Tibial nerve (tissue), 4 donors: ENCODE measurements around the gene NFAM1. TPM values are rescaled to one million over a fixed set of nuclear protein-coding genes. Genes with fewer than 3 reads are reported as not detected.

Experiments used
- DNase-seq, 2 donors: peaks; one replicate each; pipeline ENCODE4 v3.0.0-alpha.2; 2019; ENCODE audit warnings: low spot score in 2 of 2
- H3K27ac ChIP-seq, 4 donors: fragments of 200-600 bp; sonication (generic) in 3 of 4; one replicate each; pipeline ENCODE4 v1.5.1; 2017 to 2019; ENCODE audit warnings: mild to moderate bottlenecking in 1 of 4
- H3K27me3 ChIP-seq, 2 donors: fragments of 200-600 bp; sonication (generic) in 1 of 2; one replicate each; pipeline versions ENCODE4 v1.5.1 to v1.6.0; 2017 to 2019
- H3K36me3 ChIP-seq, 3 donors: fragments of 200-600 bp; sonication (generic); one replicate each; pipeline ENCODE4 v1.5.1; 2018 to 2019
- H3K4me1 ChIP-seq, 4 donors: fragments of 200-600 bp; sonication (generic) in 3 of 4; one replicate each; pipeline ENCODE4 v1.5.1; 2017 to 2019
- H3K4me3 ChIP-seq, 4 donors: fragments of 200-600 bp; sonication (generic) in 3 of 4; one replicate each; pipeline ENCODE4 v1.5.1; 2017 to 2019; ENCODE audit warnings: mild to moderate bottlenecking in 1 of 4, moderate library complexity in 1 of 4
- H3K9me3 ChIP-seq, 4 donors: fragments of 200-600 bp; sonication (generic) in 3 of 4; one replicate each; pipeline ENCODE4 v1.5.1; 2017 to 2019
- EP300 ChIP-seq, 2 donors: sonication (generic); formaldehyde crosslinking; IDR thresholded peaks; one replicate each; pipeline ENCODE4 v1.6.1; 2017; ENCODE audit warnings: antibody characterized with exemption in 2 of 2, mild to moderate bottlenecking in 1 of 2
- POLR2A ChIP-seq, 2 donors: fragments of 450-650 bp; IDR thresholded peaks; one replicate each; pipeline ENCODE4 v1.6.1; 2017; ENCODE audit warnings: antibody characterized with exemption in 2 of 2, mild to moderate bottlenecking in 2 of 2, moderate library complexity in 2 of 2
- WGBS, 2 donors: methylation state at CpG; one replicate each; pipeline ENCODE4 v1.1.5; 2018; 5-methylcytosine and 5-hydroxymethylcytosine counted together
- total RNA-seq, 4 donors: library from RNA; depleted of rRNA; stranded (reverse); fragments of >200 nt; gene quantifications; one replicate each; pipeline ENCODE4 v1.1.0, GENCODE V29; 2016
- TF ChIP-seq, protein P1 (sequence below), 5 experiments: fragments of 200-600 bp in 3 of 5; fragments of 450-650 bp in 2 of 5; sonication (generic) in 3 of 5; IDR thresholded peaks; one replicate each; pipeline ENCODE4 v1.5.1; 2016 to 2019; ENCODE audit warnings: antibody characterized with exemption in 5 of 5, mild to moderate bottlenecking in 3 of 5, moderate library complexity in 2 of 5

Gene NFAM1
- total RNA-seq, 4 donors from 2014 or later, result 1.8 to 2.8 (median 2.2) TPM

DNA sequence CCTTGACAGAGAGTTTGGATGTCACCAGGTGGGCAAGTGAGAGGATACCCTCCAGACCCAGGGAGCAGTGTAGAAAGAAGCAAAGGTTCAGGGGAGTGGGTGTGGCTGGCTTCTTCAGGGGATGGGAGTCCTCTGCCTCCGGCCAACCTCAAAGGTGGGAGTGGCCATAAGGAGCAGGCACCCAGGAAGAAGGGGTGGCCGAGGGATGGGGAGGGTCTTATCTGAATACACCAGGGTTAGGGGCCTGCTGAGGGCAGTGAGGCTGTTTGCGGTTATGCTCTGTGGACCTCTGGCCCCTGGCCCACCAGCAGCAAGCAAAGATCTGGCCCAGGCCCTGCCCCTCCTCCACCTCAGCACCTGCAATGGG, 6.2 kb downstream of the NFAM1 start:
- DNase-seq, result no peak
- peaks cover 0 to 26% of the 10 kb centered on the region in 2 donors for H3K27me3 ChIP-seq
- H3K27ac ChIP-seq, result no peak overlapping the region
- H3K4me3 ChIP-seq, result no peak overlapping the region
- WGBS, 2 donors, result 72 to 80% methylated on average over 3 of the region's 3 CpGs
- H3K9me3 ChIP-seq, result no peaks in the 10 kb centered on the region
- no peaks in the 10 kb centered on the region for H3K36me3 ChIP-seq
- TF ChIP-seq EP300 (IDR thresholded peaks at IDR 0.05), result no peak
- TF ChIP-seq POLR2A (IDR thresholded peaks at IDR 0.05), result no peak
- TF ChIP-seq, protein P1, sequence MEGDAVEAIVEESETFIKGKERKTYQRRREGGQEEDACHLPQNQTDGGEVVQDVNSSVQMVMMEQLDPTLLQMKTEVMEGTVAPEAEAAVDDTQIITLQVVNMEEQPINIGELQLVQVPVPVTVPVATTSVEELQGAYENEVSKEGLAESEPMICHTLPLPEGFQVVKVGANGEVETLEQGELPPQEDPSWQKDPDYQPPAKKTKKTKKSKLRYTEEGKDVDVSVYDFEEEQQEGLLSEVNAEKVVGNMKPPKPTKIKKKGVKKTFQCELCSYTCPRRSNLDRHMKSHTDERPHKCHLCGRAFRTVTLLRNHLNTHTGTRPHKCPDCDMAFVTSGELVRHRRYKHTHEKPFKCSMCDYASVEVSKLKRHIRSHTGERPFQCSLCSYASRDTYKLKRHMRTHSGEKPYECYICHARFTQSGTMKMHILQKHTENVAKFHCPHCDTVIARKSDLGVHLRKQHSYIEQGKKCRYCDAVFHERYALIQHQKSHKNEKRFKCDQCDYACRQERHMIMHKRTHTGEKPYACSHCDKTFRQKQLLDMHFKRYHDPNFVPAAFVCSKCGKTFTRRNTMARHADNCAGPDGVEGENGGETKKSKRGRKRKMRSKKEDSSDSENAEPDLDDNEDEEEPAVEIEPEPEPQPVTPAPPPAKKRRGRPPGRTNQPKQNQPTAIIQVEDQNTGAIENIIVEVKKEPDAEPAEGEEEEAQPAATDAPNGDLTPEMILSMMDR (IDR thresholded peaks at IDR 0.05), result no peak
- H3K4me1 ChIP-seq, result peaks cover 0 to 5% (median 0%) of the 10 kb centered on the region in 4 donors

DNA sequence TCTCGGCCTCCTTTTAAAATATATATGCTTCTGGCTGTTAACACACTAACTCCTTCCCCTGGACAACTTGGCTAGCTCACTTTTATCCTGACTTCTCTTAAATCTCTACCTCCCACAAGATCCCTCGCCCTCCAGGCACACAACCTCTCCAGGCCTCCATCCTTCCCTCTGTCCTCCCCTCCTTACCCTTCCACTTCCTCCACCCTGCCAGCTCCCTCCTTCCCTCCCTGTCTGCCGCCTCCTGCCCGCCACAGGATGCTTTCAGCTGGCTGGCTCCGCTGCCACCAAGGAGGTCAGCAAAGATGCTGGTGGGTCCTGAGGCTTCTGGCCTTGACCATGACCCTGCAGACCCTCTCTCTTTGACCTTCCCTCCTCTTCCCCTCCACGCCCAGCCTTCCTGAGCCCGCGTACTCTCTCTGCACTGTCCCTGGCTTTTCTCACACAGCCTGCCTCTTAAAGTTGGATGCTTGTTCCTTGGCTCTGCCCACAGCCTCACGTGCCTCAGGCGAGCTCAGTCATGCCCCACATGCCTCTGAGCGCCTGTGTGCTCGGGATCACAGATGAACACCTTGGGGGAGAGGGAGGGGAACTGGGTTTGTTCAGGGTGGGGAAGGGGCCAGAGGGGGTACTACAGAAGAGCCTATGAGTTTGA, 6.7 kb downstream of the NFAM1 start:
- no peaks in the 10 kb centered on the region for H3K36me3 ChIP-seq
- WGBS, 2 donors, result 81 to 84% methylated on average over 12 of the region's 12 CpGs
- no peak overlapping the region for H3K27ac ChIP-seq
- DNase-seq, result no peak
- peaks cover 0 to 26% of the 10 kb centered on the region in 2 donors for H3K27me3 ChIP-seq
- no peak overlapping the region for H3K4me3 ChIP-seq
- H3K9me3 ChIP-seq, result no peaks in the 10 kb centered on the region
- peaks cover 0 to under 1% (median 0%) of the 10 kb centered on the region in 4 donors for H3K4me1 ChIP-seq
- TF ChIP-seq, protein P1 (IDR thresholded peaks at IDR 0.05), result no peak
- no peak for TF ChIP-seq EP300 (IDR thresholded peaks at IDR 0.05)
- no peak for TF ChIP-seq POLR2A (IDR thresholded peaks at IDR 0.05)

DNA sequence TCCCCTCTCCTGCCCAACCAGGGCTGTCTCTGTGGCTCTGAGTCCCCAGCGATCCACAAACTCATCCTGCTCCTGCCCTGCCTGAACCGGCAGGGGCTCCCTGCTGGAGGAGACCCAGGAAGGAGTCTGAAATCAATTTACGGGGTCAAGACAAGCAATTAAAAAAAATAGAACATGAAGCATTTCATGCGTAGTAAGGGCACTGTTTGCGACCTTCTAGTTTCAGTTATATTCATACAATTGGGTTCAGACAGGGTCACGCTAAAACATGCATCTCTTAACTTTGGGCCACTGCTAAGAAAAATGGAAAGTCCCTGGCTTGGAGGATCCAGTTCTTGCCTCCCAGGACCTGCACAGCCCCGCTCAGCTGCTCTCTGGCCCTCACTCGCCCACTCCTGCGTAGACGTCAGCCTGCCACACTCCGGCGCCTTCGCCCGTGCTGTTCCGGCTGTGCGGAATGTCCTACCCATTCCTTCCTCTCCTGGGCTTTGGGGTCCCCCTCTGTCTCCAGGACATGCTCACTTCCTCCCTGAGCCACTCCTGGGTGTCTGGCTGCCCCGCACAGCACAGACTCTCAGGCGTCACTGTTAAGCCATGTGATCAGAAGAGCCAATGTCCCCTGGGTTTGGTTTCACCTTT, 12.8 kb downstream of the NFAM1 start:
- Histone ChIP-seq H3K36me3 (no peaks in the 10 kb centered on the region), H3K4me1 (peaks cover 0 to 10% (median 0%) of the 10 kb centered on the region in 4 donors), H3K4me3 (no peak overlapping the region), H3K27me3 (no peaks in the 10 kb centered on the region), H3K9me3 (no peaks in the 10 kb centered on the region), H3K27ac (peak overlapping the region in 1 of 4 donors; percentile 26)
- DNase-seq, result no peak
- no peak for TF ChIP-seq EP300 (IDR thresholded peaks at IDR 0.05)
- no peak for TF ChIP-seq POLR2A (IDR thresholded peaks at IDR 0.05)
- TF ChIP-seq, protein P1 (IDR thresholded peaks at IDR 0.05), result no peak
- WGBS, 2 donors, result 45 to 59% methylated on average over 18 of the region's 18 CpGs

DNA sequence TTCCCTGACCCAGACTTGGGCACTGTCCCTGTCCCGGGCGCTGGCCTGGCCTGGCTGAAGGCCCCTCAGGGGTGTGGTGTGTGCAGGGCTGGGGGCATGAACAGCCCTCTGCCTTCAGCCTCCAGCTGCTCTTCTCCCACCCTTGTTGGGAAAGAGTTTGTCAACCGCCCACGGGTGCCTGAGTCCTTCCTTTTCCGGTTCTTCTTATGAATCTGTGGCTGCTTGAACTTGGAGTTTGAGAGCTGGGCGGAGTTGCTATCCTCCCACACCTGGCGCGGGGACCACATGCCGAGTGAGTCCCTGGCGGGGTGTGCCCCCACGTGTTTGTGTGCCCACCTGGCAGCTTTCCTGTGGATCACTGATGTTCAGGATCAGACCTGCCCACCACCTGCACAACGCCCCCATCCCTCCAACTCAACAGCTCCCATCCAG, 13.4 kb downstream of the NFAM1 start:
- peak overlapping the region in 1 of 4 donors; percentile 26 for H3K27ac ChIP-seq
- no peak for DNase-seq
- TF ChIP-seq POLR2A (IDR thresholded peaks at IDR 0.05) (no peak), EP300 (IDR thresholded peaks at IDR 0.05) (no peak)
- TF ChIP-seq, protein P1 (IDR thresholded peaks at IDR 0.05), result no peak
- 63 to 66% methylated on average over 12 of the region's 12 CpGs for WGBS, 2 donors
- no peaks in the 10 kb centered on the region for H3K27me3 ChIP-seq
- H3K4me1 ChIP-seq, result peaks cover 0 to 10% (median 0%) of the 10 kb centered on the region in 4 donors
- H3K4me3 ChIP-seq, result no peak overlapping the region
- H3K9me3 ChIP-seq, result no peaks in the 10 kb centered on the region
- H3K36me3 ChIP-seq, result no peaks in the 10 kb centered on the region

DNA sequence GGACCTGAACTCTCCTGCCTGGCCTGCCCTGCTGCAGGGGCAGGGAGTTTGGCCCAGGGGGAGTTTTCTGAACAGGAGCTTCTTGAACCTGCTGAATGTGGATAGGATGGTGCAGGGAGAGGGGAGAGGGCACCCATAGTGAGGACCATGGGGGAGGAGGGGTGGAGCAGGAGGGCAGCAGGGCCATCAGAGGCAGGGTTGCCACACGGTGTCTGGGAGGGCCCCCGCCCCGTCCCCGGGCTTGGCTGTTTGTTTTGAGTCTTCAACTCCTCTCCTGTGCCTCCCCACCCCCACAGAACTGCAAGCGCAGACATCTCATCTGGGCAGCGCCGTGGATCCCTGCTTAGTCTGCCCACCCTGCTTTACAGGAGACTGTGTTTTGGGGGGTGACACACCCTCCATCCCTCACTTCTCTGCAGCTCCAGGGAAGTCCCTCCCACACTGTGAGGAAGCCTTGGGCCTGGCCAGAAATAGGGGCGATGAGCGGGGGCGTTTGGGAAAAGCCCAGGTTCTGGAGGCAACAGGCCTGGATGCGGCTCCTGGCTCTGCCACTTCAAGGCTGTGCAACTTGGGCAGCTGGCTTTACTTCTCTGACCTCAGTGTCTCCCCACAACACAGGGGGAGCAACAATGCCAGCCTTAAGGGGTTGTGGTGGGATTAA, 14.4 kb downstream of the NFAM1 start:
- Histone ChIP-seq H3K9me3 (no peaks in the 10 kb centered on the region), H3K27ac (no peak overlapping the region), H3K4me1 (peaks cover 0 to 13% (median 0%) of the 10 kb centered on the region in 4 donors), H3K27me3 (no peaks in the 10 kb centered on the region), H3K4me3 (no peak overlapping the region), H3K36me3 (no peaks in the 10 kb centered on the region)
- DNase-seq, result no peak
- 79 to 85% methylated on average over 11 of the region's 11 CpGs for WGBS, 2 donors
- TF ChIP-seq, protein P1 (IDR thresholded peaks at IDR 0.05), result no peak
- TF ChIP-seq EP300 (IDR thresholded peaks at IDR 0.05) (no peak), POLR2A (IDR thresholded peaks at IDR 0.05) (no peak)
